Measurements from ENCODE around the gene CCL4.

The CCL4 gene

DNA sequence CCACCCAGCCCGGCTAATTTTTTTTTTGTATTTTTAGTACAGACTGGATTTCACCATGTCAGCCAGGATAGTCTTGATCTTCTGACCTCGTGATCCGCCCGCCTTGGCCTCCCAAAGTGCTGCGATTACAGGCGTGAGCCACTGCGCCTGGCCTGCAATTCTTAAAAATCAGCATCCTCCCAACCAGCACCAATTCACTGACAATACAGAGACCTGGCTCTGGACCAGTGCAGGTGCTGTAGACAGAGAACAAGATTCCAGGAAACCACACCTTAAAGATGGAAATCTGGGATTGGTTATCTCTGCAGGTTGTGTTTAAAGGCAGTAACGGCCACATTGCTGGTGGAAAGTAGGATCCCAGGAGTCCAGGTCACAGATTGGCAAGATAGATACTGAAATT is 39.2 kb downstream of the CCL4 start:
- Histone ChIP-seq H3K36me3 (ENCODE audit: low read depth) (no peaks in the 10 kb centered on the region), H3K4me3 (ENCODE audit: severe bottlenecking) (no peak overlapping the region), H3K27ac (ENCODE audit: poor library complexity, severe bottlenecking) (no peak overlapping the region), H3K4me1 (ENCODE audit: insufficient read depth, poor library complexity, severe bottlenecking) (no peaks in the 10 kb centered on the region), H3K27me3 (ENCODE audit: insufficient read depth, poor library complexity, severe bottlenecking) (peaks cover 17% of the 10 kb centered on the region), H3K9me3 (ENCODE audit: severe bottlenecking) (no peaks in the 10 kb centered on the region)
- TF ChIP-seq, protein P1, sequence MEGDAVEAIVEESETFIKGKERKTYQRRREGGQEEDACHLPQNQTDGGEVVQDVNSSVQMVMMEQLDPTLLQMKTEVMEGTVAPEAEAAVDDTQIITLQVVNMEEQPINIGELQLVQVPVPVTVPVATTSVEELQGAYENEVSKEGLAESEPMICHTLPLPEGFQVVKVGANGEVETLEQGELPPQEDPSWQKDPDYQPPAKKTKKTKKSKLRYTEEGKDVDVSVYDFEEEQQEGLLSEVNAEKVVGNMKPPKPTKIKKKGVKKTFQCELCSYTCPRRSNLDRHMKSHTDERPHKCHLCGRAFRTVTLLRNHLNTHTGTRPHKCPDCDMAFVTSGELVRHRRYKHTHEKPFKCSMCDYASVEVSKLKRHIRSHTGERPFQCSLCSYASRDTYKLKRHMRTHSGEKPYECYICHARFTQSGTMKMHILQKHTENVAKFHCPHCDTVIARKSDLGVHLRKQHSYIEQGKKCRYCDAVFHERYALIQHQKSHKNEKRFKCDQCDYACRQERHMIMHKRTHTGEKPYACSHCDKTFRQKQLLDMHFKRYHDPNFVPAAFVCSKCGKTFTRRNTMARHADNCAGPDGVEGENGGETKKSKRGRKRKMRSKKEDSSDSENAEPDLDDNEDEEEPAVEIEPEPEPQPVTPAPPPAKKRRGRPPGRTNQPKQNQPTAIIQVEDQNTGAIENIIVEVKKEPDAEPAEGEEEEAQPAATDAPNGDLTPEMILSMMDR (IDR thresholded peaks at IDR 0.05; ENCODE audit: poor library complexity, severe bottlenecking) = no peak
- DNase-seq (ENCODE audit: low spot score) (no peak), ATAC-seq (ENCODE audit: low read depth) (no peak)

DNA sequence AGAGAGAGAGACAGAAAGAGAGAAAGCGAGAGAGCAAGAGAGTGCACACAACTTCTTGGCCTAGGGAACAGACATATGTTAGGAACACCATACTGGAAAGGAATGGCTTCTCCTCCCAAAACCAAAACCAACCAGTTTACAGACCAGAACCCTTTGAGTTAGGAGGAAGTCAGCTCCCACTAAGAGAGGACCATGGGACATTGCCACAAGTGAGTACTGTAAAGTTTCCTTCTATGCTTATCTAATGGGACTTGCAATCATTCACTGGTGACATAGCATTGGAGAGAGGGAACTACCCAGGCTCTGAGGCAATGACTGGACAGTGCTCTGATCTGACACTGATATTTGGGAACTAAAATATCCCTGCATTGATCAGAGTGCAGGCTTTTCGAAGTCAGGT is 40.4 kb downstream of the CCL4 start:
- no peaks in the 10 kb centered on the region for H3K36me3 ChIP-seq (ENCODE audit: low read depth)
- ATAC-seq (ENCODE audit: low read depth) = no peak; the same call in 2 of the 3 replicates
- H3K27me3 ChIP-seq (ENCODE audit: insufficient read depth, poor library complexity, severe bottlenecking) = peaks cover 12% of the 10 kb centered on the region
- no peaks in the 10 kb centered on the region for H3K4me1 ChIP-seq (ENCODE audit: insufficient read depth, poor library complexity, severe bottlenecking)
- no peak overlapping the region for H3K4me3 ChIP-seq (ENCODE audit: severe bottlenecking)
- no peak for DNase-seq (ENCODE audit: low spot score)
- H3K9me3 ChIP-seq (ENCODE audit: severe bottlenecking) = no peaks in the 10 kb centered on the region
- no peak overlapping the region for H3K27ac ChIP-seq (ENCODE audit: poor library complexity, severe bottlenecking)
- TF ChIP-seq, protein P1 (IDR thresholded peaks at IDR 0.05; ENCODE audit: poor library complexity, severe bottlenecking) = no peak

DNA sequence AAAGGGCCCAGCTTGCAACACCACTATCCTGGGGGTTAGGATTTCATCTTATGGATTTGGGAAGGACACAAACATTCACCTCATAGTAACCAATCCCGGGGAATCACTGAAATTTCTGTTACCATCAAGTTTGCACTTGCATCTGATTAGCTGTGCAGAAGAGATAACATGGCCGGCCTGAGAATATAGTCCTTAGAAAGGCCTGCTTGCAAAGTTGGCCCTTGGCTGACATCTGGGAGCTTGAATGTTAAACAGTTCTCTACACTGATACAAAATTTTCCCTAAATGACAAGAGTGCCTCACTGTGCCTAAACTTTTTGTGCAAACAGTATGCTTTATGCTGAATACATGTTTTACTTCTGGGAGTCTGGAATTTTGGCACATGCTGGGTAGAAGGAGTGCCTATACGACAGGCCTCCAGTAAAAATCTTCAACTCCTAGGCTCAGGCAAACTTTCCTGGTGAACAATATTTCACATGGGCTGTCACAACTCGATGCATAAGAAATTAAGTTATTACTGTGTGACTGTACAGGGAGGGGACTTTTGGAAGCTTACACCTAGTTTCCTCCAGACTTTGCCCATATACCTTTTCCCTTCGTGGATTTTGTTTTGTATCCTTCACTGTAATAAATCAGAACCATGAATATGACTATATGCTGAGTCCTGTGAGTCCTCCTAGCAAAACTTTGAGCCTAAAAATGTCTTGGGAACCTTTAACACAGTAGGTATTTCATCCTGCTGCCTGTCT is 41.5 kb downstream of the CCL4 start:
- DNase-seq (ENCODE audit: low spot score) (no peak), ATAC-seq (ENCODE audit: low read depth) (no peak)
- peaks cover 20% of the 10 kb centered on the region for H3K27me3 ChIP-seq (ENCODE audit: insufficient read depth, poor library complexity, severe bottlenecking)
- H3K4me1 ChIP-seq (ENCODE audit: insufficient read depth, poor library complexity, severe bottlenecking) = no peaks in the 10 kb centered on the region
- H3K27ac ChIP-seq (ENCODE audit: poor library complexity, severe bottlenecking) = no peak overlapping the region
- TF ChIP-seq, protein P1 (IDR thresholded peaks at IDR 0.05; ENCODE audit: poor library complexity, severe bottlenecking) = no peak
- no peaks in the 10 kb centered on the region for H3K9me3 ChIP-seq (ENCODE audit: severe bottlenecking)
- H3K36me3 ChIP-seq (ENCODE audit: low read depth) = no peaks in the 10 kb centered on the region
- no peak overlapping the region for H3K4me3 ChIP-seq (ENCODE audit: severe bottlenecking)

DNA sequence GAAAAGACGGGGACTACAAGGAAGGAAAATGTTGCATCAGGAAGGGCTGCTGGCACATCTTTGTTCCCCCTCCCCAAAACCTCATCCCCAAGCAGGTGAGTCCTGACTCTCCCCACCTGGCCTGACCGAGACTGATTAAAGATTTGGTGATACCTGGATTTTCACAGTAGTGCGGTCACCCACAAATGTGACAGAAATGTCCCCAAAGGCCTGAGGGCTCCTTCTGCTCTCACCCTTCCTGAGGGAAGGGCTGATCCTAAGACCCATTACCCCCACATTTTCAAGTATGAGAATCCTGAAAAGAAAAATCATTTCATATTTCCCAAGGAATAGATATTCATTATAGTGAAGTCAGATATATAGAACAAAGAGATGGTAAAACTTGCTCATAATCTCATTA is 44.0 kb downstream of the CCL4 start:
- no peak for DNase-seq (ENCODE audit: low spot score)

More for the DNA sequence above, 44.0 kb downstream of the CCL4 start:
- H3K27me3 ChIP-seq (ENCODE audit: insufficient read depth, poor library complexity, severe bottlenecking) = peaks cover 23% of the 10 kb centered on the region
- H3K4me3 ChIP-seq (ENCODE audit: severe bottlenecking) = no peak overlapping the region
- no peaks in the 10 kb centered on the region for H3K36me3 ChIP-seq (ENCODE audit: low read depth)
- ATAC-seq (ENCODE audit: low read depth) = no peak
- no peaks in the 10 kb centered on the region for H3K9me3 ChIP-seq (ENCODE audit: severe bottlenecking)
- no peaks in the 10 kb centered on the region for H3K4me1 ChIP-seq (ENCODE audit: insufficient read depth, poor library complexity, severe bottlenecking)
- H3K27ac ChIP-seq (ENCODE audit: poor library complexity, severe bottlenecking) = no peak overlapping the region
- TF ChIP-seq, protein P1 (IDR thresholded peaks at IDR 0.05; ENCODE audit: poor library complexity, severe bottlenecking) = no peak

Data from RWPE2 (cell line).